ENCODE measurements around the gene NR1H4.

The NR1H4 gene

GRCh38 chr12:100450735-100451134 is 22.9 kb upstream of the NR1H4 start:
- TF ChIP-seq CTCF (IDR thresholded peaks at IDR 0.05; ENCODE audit: low read depth, low read length), result no peak

GRCh38 chr12:100453951-100454350 is 19.7 kb upstream of the NR1H4 start:
- no peak overlapping the region for H3K4me3 ChIP-seq (ENCODE audit: low read depth, low read length)
- no peak for TF ChIP-seq CTCF (IDR thresholded peaks at IDR 0.05; ENCODE audit: low read depth, low read length)

More at GRCh38 chr12:100450735-100451134, 22.9 kb upstream of the NR1H4 start:
- no peak overlapping the region for H3K4me3 ChIP-seq (ENCODE audit: low read depth, low read length)

GRCh38 chr12:100455896-100456295 is 17.8 kb upstream of the NR1H4 start:
- TF ChIP-seq CTCF (IDR thresholded peaks at IDR 0.05; ENCODE audit: low read depth, low read length), result no peak
- H3K4me3 ChIP-seq (ENCODE audit: low read depth, low read length), result no peak overlapping the region

GRCh38 chr12:100458191-100458590 is 15.5 kb upstream of the NR1H4 start:
- TF ChIP-seq CTCF (IDR thresholded peaks at IDR 0.05; ENCODE audit: low read depth, low read length), result no peak
- H3K4me3 ChIP-seq (ENCODE audit: low read depth, low read length), result no peak overlapping the region

- no peak for TF ChIP-seq CTCF (IDR thresholded peaks at IDR 0.05; ENCODE audit: low read depth, low read length)
- no peak overlapping the region for H3K4me3 ChIP-seq (ENCODE audit: low read depth, low read length)
These were observed 13.0 kb upstream of the NR1H4 start for GRCh38 chr12:100460702-100461101.

GRCh38 chr12:100461330-100461973 is 12.2 kb upstream of the NR1H4 start:
- no peak for TF ChIP-seq CTCF (IDR thresholded peaks at IDR 0.05; ENCODE audit: low read depth, low read length)
- no peak overlapping the region for H3K4me3 ChIP-seq (ENCODE audit: low read depth, low read length)

- H3K4me3 ChIP-seq (ENCODE audit: low read depth, low read length), result no peak overlapping the region
- no peak for TF ChIP-seq CTCF (IDR thresholded peaks at IDR 0.05; ENCODE audit: low read depth, low read length)
These were observed 10.0 kb upstream of the NR1H4 start for GRCh38 chr12:100463661-100464060.

All from WI38 (cell line).